ENCODE data around the gene BABAM1. TPM values are rescaled to one million over a fixed set of nuclear protein-coding genes. Genes with fewer than 3 reads are reported as not detected.

BABAM1 gene
- total RNA-seq, 2 experiments from 2014 or later: 107 to 112 TPM

- Mint-ChIP-seq H3K27ac (no peak overlapping the region), H3K36me3 (peaks cover 18% of the 10 kb centered on the region), H3K4me3 (no peak overlapping the region), H3K27me3 (no peaks in the 10 kb centered on the region), H3K4me1 (peaks cover 23% of the 10 kb centered on the region), H3K9me3 (no peaks in the 10 kb centered on the region)
- no peak for DNase-seq
These were observed 45.2 kb downstream of the BABAM1 start for GRCh38 chr19:17312189-17313113.

- no peak overlapping the region for H3K4me3 Mint-ChIP-seq
- no peaks in the 10 kb centered on the region for H3K27me3 Mint-ChIP-seq
- no peaks in the 10 kb centered on the region for H3K9me3 Mint-ChIP-seq
- H3K36me3 Mint-ChIP-seq: peaks cover 15% of the 10 kb centered on the region
- DNase-seq: no peak
- no peak overlapping the region for H3K27ac Mint-ChIP-seq
- H3K4me1 Mint-ChIP-seq: peaks cover 15% of the 10 kb centered on the region
These were observed 46.9 kb downstream of the BABAM1 start for GRCh38 chr19:17314007-17314593.

GRCh38 chr19:17318966-17319365 lies 51.7 kb downstream of the BABAM1 start:
- DNase-seq: no peak
- Mint-ChIP-seq H3K27me3 (no peaks in the 10 kb centered on the region), H3K27ac (no peak overlapping the region), H3K36me3 (peaks cover 12% of the 10 kb centered on the region), H3K4me3 (no peak overlapping the region), H3K9me3 (no peaks in the 10 kb centered on the region), H3K4me1 (peaks cover 4% of the 10 kb centered on the region)

- Mint-ChIP-seq H3K4me1 (peaks cover 4% of the 10 kb centered on the region), H3K27ac (no peak overlapping the region)
These were observed 52.4 kb downstream of the BABAM1 start for GRCh38 chr19:17319473-17320238.

DNA sequence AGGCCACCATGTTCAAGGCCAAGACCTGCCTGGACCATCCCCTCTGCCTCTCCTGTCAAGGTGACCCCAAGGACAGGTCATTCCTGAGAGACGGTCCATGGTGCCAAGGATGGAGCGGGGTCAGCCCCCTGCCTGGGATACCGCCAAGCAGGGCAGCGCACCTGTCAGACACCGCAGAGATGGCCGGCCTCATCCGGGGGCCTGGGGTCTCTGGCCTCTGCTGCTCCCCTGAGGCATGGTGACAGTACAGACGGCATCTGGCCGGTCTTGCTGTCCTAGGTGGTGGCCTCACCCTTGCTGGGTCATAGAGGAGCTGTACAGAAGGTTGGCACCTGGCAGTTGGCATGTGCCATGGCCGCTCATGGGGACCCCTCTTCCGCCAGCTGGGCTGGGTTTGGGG lies 53.2 kb downstream of the BABAM1 start:
- Mint-ChIP-seq H3K36me3 (peaks cover 11% of the 10 kb centered on the region), H3K27ac (no peak overlapping the region), H3K4me3 (no peak overlapping the region), H3K27me3 (no peaks in the 10 kb centered on the region), H3K4me1 (peaks cover 4% of the 10 kb centered on the region), H3K9me3 (no peaks in the 10 kb centered on the region)
- no peak for DNase-seq

More at GRCh38 chr19:17319473-17320238, 52.4 kb downstream of the BABAM1 start:
- Mint-ChIP-seq H3K4me3 (no peak overlapping the region), H3K36me3 (peaks cover 12% of the 10 kb centered on the region), H3K27me3 (no peaks in the 10 kb centered on the region), H3K9me3 (no peaks in the 10 kb centered on the region)
- no peak for DNase-seq

GRCh38 chr19:17321655-17322489 lies 54.6 kb downstream of the BABAM1 start:
- H3K4me1 Mint-ChIP-seq: peaks cover 4% of the 10 kb centered on the region
- DNase-seq: no peak
- H3K4me3 Mint-ChIP-seq: no peak overlapping the region
- no peaks in the 10 kb centered on the region for H3K27me3 Mint-ChIP-seq
- peak overlapping the region; percentile 23 for H3K27ac Mint-ChIP-seq
- H3K9me3 Mint-ChIP-seq: no peaks in the 10 kb centered on the region
- H3K36me3 Mint-ChIP-seq: peaks cover 3% of the 10 kb centered on the region

GRCh38 chr19:17322854-17323253 lies 55.6 kb downstream of the BABAM1 start:
- H3K27ac Mint-ChIP-seq: no peak overlapping the region
- H3K4me1 Mint-ChIP-seq: peaks cover 4% of the 10 kb centered on the region
- peak overlapping the region; percentile 29 for H3K4me3 Mint-ChIP-seq
- H3K36me3 Mint-ChIP-seq: peaks cover 3% of the 10 kb centered on the region
- DNase-seq: no peak
- no peaks in the 10 kb centered on the region for H3K27me3 Mint-ChIP-seq
- H3K9me3 Mint-ChIP-seq: no peaks in the 10 kb centered on the region

GRCh38 chr19:17323300-17323963 lies 56.2 kb downstream of the BABAM1 start:
- no peak for DNase-seq
- Mint-ChIP-seq H3K27ac (no peak overlapping the region), H3K27me3 (no peaks in the 10 kb centered on the region), H3K9me3 (no peaks in the 10 kb centered on the region), H3K4me1 (peaks cover 4% of the 10 kb centered on the region), H3K4me3 (peak overlapping the region; percentile 47), H3K36me3 (peaks cover 3% of the 10 kb centered on the region)

DNA sequence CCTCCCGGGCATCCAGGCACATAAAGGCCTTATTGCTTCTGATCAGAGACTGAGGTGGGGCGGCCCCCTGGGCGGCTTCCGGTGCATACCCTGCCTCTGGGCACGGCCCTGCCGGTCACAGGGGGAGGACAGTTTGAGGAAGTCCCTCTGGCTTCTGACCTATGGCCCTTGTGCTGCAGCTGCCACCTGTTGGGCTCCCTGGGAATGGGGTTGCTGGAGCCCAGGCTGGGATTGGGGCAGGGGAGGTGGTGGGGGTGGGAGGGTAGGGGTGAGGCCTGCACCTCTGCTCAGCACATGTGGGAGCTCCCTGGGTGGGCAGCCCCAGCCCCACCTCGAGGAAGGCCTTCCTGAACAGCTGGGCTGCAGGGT lies 56.7 kb downstream of the BABAM1 start:
- Mint-ChIP-seq H3K27ac (no peak overlapping the region), H3K4me1 (peaks cover 4% of the 10 kb centered on the region), H3K27me3 (no peaks in the 10 kb centered on the region), H3K4me3 (no peak overlapping the region), H3K36me3 (peaks cover 3% of the 10 kb centered on the region), H3K9me3 (no peaks in the 10 kb centered on the region)
- DNase-seq: peak; percentile 42

DNA sequence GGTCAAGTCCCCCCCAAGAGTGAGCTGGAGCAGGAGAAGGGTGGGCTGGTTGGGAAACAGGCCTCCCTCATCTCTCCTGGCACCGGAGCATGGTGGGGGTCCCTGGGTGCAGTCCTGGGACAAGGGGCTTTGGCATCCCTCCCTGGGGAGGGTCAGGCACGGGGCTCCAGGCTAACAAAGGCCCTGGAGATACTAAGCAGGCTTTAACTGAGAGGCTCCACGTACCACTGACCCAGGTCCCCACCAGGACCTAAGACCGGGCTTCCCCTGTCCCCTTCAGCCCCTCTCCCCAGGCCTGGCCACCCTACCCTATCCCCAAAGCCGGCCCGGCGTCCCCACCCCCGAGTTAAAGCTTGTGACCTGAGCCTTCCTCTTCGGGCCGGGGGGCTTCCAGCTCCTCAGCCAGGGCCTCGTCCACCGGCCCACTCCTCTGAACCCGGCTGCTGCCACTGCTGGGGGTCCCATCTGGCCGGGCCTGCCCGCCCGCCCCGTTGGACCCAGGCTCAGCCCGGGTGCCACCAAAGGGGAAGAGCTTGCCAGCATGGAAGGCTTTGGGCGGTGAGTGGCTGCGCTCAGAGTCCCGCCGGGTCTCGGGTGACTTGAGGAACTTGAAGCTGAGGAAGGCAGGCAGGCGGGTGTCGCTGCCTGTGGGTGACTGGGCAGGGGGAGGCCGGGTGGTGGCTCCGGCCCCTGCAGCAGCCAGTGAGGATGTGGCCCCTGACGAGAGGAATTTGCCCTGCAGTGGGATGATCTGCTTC lies 57.3 kb downstream of the BABAM1 start:
- Mint-ChIP-seq H3K4me3 (no peak overlapping the region), H3K4me1 (peaks cover 4% of the 10 kb centered on the region), H3K27me3 (no peaks in the 10 kb centered on the region), H3K27ac (no peak overlapping the region), H3K9me3 (no peaks in the 10 kb centered on the region), H3K36me3 (peaks cover 3% of the 10 kb centered on the region)
- no peak for DNase-seq

DNA sequence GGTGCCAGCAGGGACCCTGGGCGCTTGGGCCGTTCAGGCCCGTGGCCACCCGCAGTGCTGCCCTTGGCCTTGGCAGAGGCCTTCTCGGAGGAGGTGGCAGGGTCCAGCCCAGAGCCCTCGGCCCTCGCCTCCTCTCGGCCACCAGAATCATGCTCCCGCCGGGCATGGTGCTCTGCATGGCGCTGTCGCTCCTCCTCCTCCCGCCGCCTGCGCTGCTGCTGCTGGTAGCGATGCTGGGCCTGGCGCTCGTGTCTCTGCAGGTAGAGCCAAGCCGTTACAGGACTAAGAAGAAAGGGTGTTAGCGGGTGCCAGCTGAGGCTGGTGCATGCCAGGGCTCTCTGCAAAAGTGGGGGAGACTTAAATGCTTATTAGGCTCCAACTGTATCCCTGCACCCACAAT lies 57.9 kb downstream of the BABAM1 start:
- H3K27ac Mint-ChIP-seq: no peak overlapping the region
- no peak for DNase-seq
- no peaks in the 10 kb centered on the region for H3K9me3 Mint-ChIP-seq
- H3K36me3 Mint-ChIP-seq: peaks cover 3% of the 10 kb centered on the region
- no peaks in the 10 kb centered on the region for H3K27me3 Mint-ChIP-seq
- no peak overlapping the region for H3K4me3 Mint-ChIP-seq
- peaks cover 4% of the 10 kb centered on the region for H3K4me1 Mint-ChIP-seq

- DNase-seq: no peak
- Mint-ChIP-seq H3K9me3 (no peaks in the 10 kb centered on the region), H3K27me3 (no peaks in the 10 kb centered on the region), H3K4me3 (no peak overlapping the region), H3K36me3 (peaks cover 3% of the 10 kb centered on the region), H3K4me1 (peaks cover 7% of the 10 kb centered on the region), H3K27ac (no peak overlapping the region)
These were observed 58.8 kb downstream of the BABAM1 start for GRCh38 chr19:17325881-17326594.

DNA sequence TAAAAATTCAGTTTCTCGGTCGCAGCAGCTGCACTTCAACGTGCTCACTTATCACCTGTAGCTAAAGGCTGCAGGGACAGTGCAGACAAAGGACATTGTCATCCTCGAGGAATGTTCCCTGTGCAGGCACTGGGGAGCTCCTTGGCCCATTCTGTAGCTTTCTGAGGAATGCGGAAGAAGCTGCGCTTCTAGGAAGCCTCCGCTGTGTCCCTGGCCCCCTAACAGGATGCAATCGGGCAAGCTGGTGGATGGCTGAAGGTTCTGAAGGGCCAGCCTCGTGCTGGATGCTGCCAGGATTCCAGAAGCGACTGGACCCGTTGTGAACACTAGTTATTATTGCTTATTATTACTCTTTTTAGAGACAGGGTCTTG lies 59.3 kb downstream of the BABAM1 start:
- no peaks in the 10 kb centered on the region for H3K27me3 Mint-ChIP-seq
- peaks cover 3% of the 10 kb centered on the region for H3K36me3 Mint-ChIP-seq
- peaks cover 7% of the 10 kb centered on the region for H3K4me1 Mint-ChIP-seq
- H3K4me3 Mint-ChIP-seq: no peak overlapping the region
- no peak overlapping the region for H3K27ac Mint-ChIP-seq
- DNase-seq: no peak
- H3K9me3 Mint-ChIP-seq: no peaks in the 10 kb centered on the region
